ENCODE measurements around the gene CACNB2. TPM values are rescaled to one million over a fixed set of nuclear protein-coding genes. Genes with fewer than 3 reads are reported as not detected.

CACNB2 gene
- total RNA-seq, 1 donor from 2014 or later: 4.9 TPM

DNA sequence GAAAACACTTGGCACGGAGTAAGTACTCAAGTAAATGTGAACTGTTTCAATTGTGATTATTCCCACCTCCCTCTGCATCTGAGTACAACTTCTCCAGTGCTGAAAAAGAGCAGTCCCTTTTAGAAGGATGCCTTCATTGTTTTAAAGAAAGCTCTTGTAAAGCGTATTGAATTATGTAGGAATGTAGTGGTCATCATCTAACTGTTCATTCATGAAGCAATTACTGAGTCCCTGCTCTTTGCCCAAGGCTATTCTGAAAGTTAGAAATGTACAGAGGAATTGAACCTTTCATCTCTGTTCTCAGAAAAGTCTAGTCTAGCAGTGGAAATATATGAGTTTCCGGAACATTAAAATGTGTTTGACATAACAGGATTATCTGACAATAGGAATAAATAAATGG, 127.8 kb downstream of the CACNB2 start:
- no peaks in the 10 kb centered on the region for H3K9me3 Mint-ChIP-seq (ENCODE audit: low read depth)
- DNase-seq (ENCODE audit: low spot score, unreplicated experiment): no peak
- H3K4me1 Mint-ChIP-seq (ENCODE audit: low read depth): peaks cover 8% of the 10 kb centered on the region
- no peak overlapping the region for H3K27ac Mint-ChIP-seq
- H3K36me3 Mint-ChIP-seq (ENCODE audit: insufficient read depth): no peaks in the 10 kb centered on the region
- TF ChIP-seq, protein P1, sequence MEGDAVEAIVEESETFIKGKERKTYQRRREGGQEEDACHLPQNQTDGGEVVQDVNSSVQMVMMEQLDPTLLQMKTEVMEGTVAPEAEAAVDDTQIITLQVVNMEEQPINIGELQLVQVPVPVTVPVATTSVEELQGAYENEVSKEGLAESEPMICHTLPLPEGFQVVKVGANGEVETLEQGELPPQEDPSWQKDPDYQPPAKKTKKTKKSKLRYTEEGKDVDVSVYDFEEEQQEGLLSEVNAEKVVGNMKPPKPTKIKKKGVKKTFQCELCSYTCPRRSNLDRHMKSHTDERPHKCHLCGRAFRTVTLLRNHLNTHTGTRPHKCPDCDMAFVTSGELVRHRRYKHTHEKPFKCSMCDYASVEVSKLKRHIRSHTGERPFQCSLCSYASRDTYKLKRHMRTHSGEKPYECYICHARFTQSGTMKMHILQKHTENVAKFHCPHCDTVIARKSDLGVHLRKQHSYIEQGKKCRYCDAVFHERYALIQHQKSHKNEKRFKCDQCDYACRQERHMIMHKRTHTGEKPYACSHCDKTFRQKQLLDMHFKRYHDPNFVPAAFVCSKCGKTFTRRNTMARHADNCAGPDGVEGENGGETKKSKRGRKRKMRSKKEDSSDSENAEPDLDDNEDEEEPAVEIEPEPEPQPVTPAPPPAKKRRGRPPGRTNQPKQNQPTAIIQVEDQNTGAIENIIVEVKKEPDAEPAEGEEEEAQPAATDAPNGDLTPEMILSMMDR (IDR thresholded peaks at IDR 0.05; ENCODE audit: unreplicated experiment): no peak
- no peak overlapping the region for H3K4me3 Mint-ChIP-seq (ENCODE audit: low read depth)
- H3K27me3 Mint-ChIP-seq: no peaks in the 10 kb centered on the region

- Mint-ChIP-seq H3K36me3 (ENCODE audit: insufficient read depth) (no peaks in the 10 kb centered on the region), H3K27ac (no peak overlapping the region), H3K9me3 (ENCODE audit: low read depth) (no peaks in the 10 kb centered on the region), H3K27me3 (no peaks in the 10 kb centered on the region), H3K4me3 (ENCODE audit: low read depth) (no peak overlapping the region), H3K4me1 (ENCODE audit: low read depth) (no peaks in the 10 kb centered on the region)
- no peak for DNase-seq (ENCODE audit: low spot score, unreplicated experiment)
- TF ChIP-seq, protein P1 (IDR thresholded peaks at IDR 0.05; ENCODE audit: unreplicated experiment): no peak
Measured at GRCh38 chr10:18271491-18271890, 131.3 kb downstream of the CACNB2 start.

- no peaks in the 10 kb centered on the region for H3K27me3 Mint-ChIP-seq
- no peak for DNase-seq (ENCODE audit: low spot score, unreplicated experiment)
- no peaks in the 10 kb centered on the region for H3K36me3 Mint-ChIP-seq (ENCODE audit: insufficient read depth)
- H3K4me1 Mint-ChIP-seq (ENCODE audit: low read depth): no peaks in the 10 kb centered on the region
- TF ChIP-seq, protein P1 (IDR thresholded peaks at IDR 0.05; ENCODE audit: unreplicated experiment): no peak
- no peak overlapping the region for H3K27ac Mint-ChIP-seq
- H3K4me3 Mint-ChIP-seq (ENCODE audit: low read depth): no peak overlapping the region
- no peaks in the 10 kb centered on the region for H3K9me3 Mint-ChIP-seq (ENCODE audit: low read depth)
Measured at GRCh38 chr10:18273039-18273438, 132.8 kb downstream of the CACNB2 start.

GRCh38 chr10:18278181-18278580, 138.0 kb downstream of the CACNB2 start:
- H3K27me3 Mint-ChIP-seq: no peaks in the 10 kb centered on the region
- H3K36me3 Mint-ChIP-seq (ENCODE audit: insufficient read depth): no peaks in the 10 kb centered on the region
- no peak for DNase-seq (ENCODE audit: low spot score, unreplicated experiment)
- H3K27ac Mint-ChIP-seq: no peak overlapping the region
- TF ChIP-seq, protein P1 (IDR thresholded peaks at IDR 0.05; ENCODE audit: unreplicated experiment): no peak
- no peaks in the 10 kb centered on the region for H3K9me3 Mint-ChIP-seq (ENCODE audit: low read depth)
- no peaks in the 10 kb centered on the region for H3K4me1 Mint-ChIP-seq (ENCODE audit: low read depth)
- H3K4me3 Mint-ChIP-seq (ENCODE audit: low read depth): no peak overlapping the region

DNA sequence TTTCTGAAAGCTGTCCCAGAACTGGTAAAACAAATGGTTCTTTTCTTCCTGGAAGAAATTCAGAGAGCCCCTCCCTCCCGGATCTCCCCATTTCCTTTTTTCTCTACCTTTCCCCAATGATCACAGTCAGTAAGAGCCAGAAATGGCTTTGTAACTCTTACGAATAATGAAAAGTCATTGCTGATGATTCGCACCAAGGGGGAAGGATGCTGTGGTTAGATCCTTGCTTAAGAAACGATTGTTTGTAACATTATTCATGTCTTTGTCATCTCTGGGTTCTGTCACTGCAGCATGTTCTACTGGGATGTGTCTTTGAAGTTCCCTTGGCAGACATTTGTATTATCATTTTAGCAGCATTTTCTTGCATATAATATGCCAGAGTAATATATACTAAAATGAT, 138.9 kb downstream of the CACNB2 start:
- no peaks in the 10 kb centered on the region for H3K9me3 Mint-ChIP-seq (ENCODE audit: low read depth)
- no peaks in the 10 kb centered on the region for H3K4me1 Mint-ChIP-seq (ENCODE audit: low read depth)
- H3K27me3 Mint-ChIP-seq: no peaks in the 10 kb centered on the region
- no peak overlapping the region for H3K4me3 Mint-ChIP-seq (ENCODE audit: low read depth)
- no peaks in the 10 kb centered on the region for H3K36me3 Mint-ChIP-seq (ENCODE audit: insufficient read depth)
- H3K27ac Mint-ChIP-seq: no peak overlapping the region
- TF ChIP-seq, protein P1 (IDR thresholded peaks at IDR 0.05; ENCODE audit: unreplicated experiment): no peak
- DNase-seq (ENCODE audit: low spot score, unreplicated experiment): no peak

All from progenitor cell of endocrine pancreas (in vitro differentiated cells).